Endothelial cell of umbilical vein (primary cell): ENCODE results near the gene SCAMP4. TPM values are rescaled to one million over a fixed set of nuclear protein-coding genes. Genes with fewer than 3 reads are reported as not detected.

ENCODE experiments used
- BruUV-seq: library from RNA; stranded (reverse); fragments of 400-500 nt; replicated peaks from 2 replicates; lab custom pipeline; 2021; lab: Mats Ljungman, UMichigan
- CTCF ChIA-PET: fragments of 300-600, 350-600 bp; sonication (Branson Sonifier 250); formaldehyde crosslinking; loops from one replicate; lab custom pipeline; 2021; ENCODE audit warnings: antibody characterized with exemption, inconsistent platforms; lab: Charles Lee
- POLR2A ChIA-PET: fragments of 300-600, 350-600 bp; sonication (Branson Sonifier 250); formaldehyde crosslinking; loops from one replicate; lab custom pipeline; 2021; ENCODE audit warnings: antibody characterized with exemption, inconsistent platforms; lab: Charles Lee
- DNase-seq: peaks from one replicate; pipeline ENCODE4 v3.0.0-alpha.2; 2011; ENCODE audit warnings: low read depth, low spot score
- FAIRE-seq: peaks from 2 replicates; lab custom pipeline; 2011; peaks lifted over from hg19 to GRCh38; lab: Jason Lieb, UNC
- H2AFZ ChIP-seq: 2 replicates; pipeline ENCODE4 v1.6.0; 2012; ENCODE audit warnings: low read depth, low read length, control low read depth, inconsistent platforms
- H3K27ac ChIP-seq: 2 replicates; pipeline ENCODE4 v1.5.1; 2011; ENCODE audit warnings: low read depth, mild to moderate bottlenecking, control low read depth, low read length, moderate library complexity; ENCODE audit not compliant: insufficient read depth
- H3K27me3 ChIP-seq, 2 experiments: 2 replicates each; pipeline versions ENCODE4 v1.6.0 to v1.6.1; 2011; ENCODE audit warnings: low read length in 2 of 2, mixed read lengths in 1 of 2; ENCODE audit not compliant: control insufficient read depth in 2 of 2, insufficient read depth in 2 of 2
- H3K36me3 ChIP-seq, 2 experiments: 2 replicates in 1 of 2; 3 replicates in 1 of 2; pipeline ENCODE4 v1.5.1; 2011; ENCODE audit warnings: low read length in 2 of 2, mild to moderate bottlenecking in 1 of 2, moderate library complexity in 1 of 2; ENCODE audit not compliant: control insufficient read depth in 2 of 2, insufficient read depth in 2 of 2; ENCODE audit errors: extremely low read depth in 1 of 2
- H3K4me1 ChIP-seq: 3 replicates; pipeline ENCODE4 v1.5.1; 2011; ENCODE audit warnings: mild to moderate bottlenecking, low read length; ENCODE audit not compliant: control insufficient read depth, insufficient read depth; ENCODE audit errors: extremely low read depth
- H3K4me2 ChIP-seq: 2 replicates; pipeline ENCODE4 v1.6.1; 2011; ENCODE audit warnings: low read length, control low read depth, mixed read lengths; ENCODE audit not compliant: insufficient read depth
- H3K4me3 ChIP-seq, 3 experiments: fragments of 200-600 bp in 1 of 3; sonication (generic), shearing (Covaris generic) in 1 of 3; replicated peaks in 1 of 3; 2 replicates each; pipeline ENCODE4 v1.5.1; 2011 to 2016; ENCODE audit warnings: control low read depth in 3 of 3, low read length in 3 of 3, mild to moderate bottlenecking in 2 of 3, inconsistent platforms in 1 of 3, low read depth in 1 of 3, moderate library complexity in 1 of 3; ENCODE audit not compliant: insufficient read depth in 1 of 3
- H3K79me2 ChIP-seq: 2 replicates; pipeline ENCODE4 v1.6.0; 2012; ENCODE audit warnings: low read length, inconsistent platforms; ENCODE audit not compliant: control insufficient read depth, insufficient read depth
- H3K9ac ChIP-seq: replicated peaks from 2 replicates; pipeline ENCODE3; 2011; ENCODE audit warnings: low read length, control low read depth; ENCODE audit not compliant: insufficient read depth; ENCODE audit errors: extremely low read depth
- H3K9me1 ChIP-seq: replicated peaks from 3 replicates; pipeline ENCODE4 v1.6.0; 2011; ENCODE audit warnings: mild to moderate bottlenecking, low read length; ENCODE audit not compliant: control insufficient read depth, insufficient read depth; ENCODE audit errors: extremely low read depth
- H3K9me3 ChIP-seq: replicated peaks from 2 replicates; pipeline ENCODE4 v1.5.1; 2012; ENCODE audit warnings: low read length, inconsistent platforms; ENCODE audit not compliant: control insufficient read depth, insufficient read depth
- H4K20me1 ChIP-seq: replicated peaks from 2 replicates; pipeline ENCODE3; 2011; ENCODE audit warnings: mild to moderate bottlenecking, low read length; ENCODE audit not compliant: control insufficient read depth, insufficient read depth; ENCODE audit errors: extremely low read depth
- EZH2 ChIP-seq: IDR thresholded peaks from 2 replicates; pipeline ENCODE4 v1.6.1; 2012; ENCODE audit warnings: borderline replicate concordance, low read depth, mild to moderate bottlenecking, moderate library complexity, low read length, inconsistent platforms; ENCODE audit not compliant: severe bottlenecking
- FOS ChIP-seq: IDR thresholded peaks from 2 replicates; pipeline ENCODE4 v1.6.1; 2011; ENCODE audit warnings: mild to moderate bottlenecking, low read length, moderate library complexity, borderline replicate concordance; ENCODE audit not compliant: insufficient read depth
- JUN ChIP-seq: IDR thresholded peaks from 2 replicates; pipeline ENCODE4 v1.6.1; 2011; ENCODE audit warnings: borderline replicate concordance, low read depth; ENCODE audit not compliant: insufficient read length, insufficient read depth
- MYC ChIP-seq: IDR thresholded peaks from one replicate; pipeline ENCODE4 v1.6.1; 2011; ENCODE audit warnings: mild to moderate bottlenecking, low read depth, low read length
- dilution Hi-C: fragments of 300-500 bp; cut with MboI; formaldehyde crosslinking; loops from one replicate; pipeline ENCODE4 v1.15.0; 2019; ENCODE audit warnings: low sequenced_read_pairs; ENCODE audit not compliant: extremely low pct_ligation_motif_present
- intact Hi-C: fragments of 100-400 bp; cut with micrococcal nuclease; formaldehyde crosslinking; loops from one replicate; pipeline ENCODE4 v1.10.0; 2022
- polyA plus RNA-seq, 4 experiments: library from polyadenylated mRNA; depleted of rRNA in 3 of 4; stranded (reverse) in 3 of 4; unstranded in 1 of 4; fragments of >200 nt; gene quantifications; 2 replicates each; pipeline versions ENCODE4 v1.2.1 to v1.2.3, GENCODE V29; 2011 to 2012; ENCODE audit warnings: missing spikeins in 1 of 4
- total RNA-seq: library from RNA; stranded (reverse); gene quantifications from 2 replicates; pipeline ENCODE4 v1.2.3, GENCODE V29; 2021
- TF ChIP-seq, protein P1 (sequence below), 2 donors: IDR thresholded peaks; 1 replicate in 1 of 2; 2 replicates in 1 of 2; pipeline ENCODE4 v1.5.1; 2011; ENCODE audit warnings: low read length in 2 of 2, mild to moderate bottlenecking in 2 of 2, moderate library complexity in 2 of 2, control low read depth in 1 of 2, inconsistent platforms in 1 of 2, low read depth in 1 of 2; ENCODE audit not compliant: insufficient read depth in 1 of 2; ENCODE audit errors: extremely low read depth in 1 of 2

Gene SCAMP4
- total and polyA plus RNA-seq, 2 donors (not counting 3 experiments of a cell fraction or from before 2014, with no cell fraction given), result 24.4 to 68.2 TPM

DNA sequence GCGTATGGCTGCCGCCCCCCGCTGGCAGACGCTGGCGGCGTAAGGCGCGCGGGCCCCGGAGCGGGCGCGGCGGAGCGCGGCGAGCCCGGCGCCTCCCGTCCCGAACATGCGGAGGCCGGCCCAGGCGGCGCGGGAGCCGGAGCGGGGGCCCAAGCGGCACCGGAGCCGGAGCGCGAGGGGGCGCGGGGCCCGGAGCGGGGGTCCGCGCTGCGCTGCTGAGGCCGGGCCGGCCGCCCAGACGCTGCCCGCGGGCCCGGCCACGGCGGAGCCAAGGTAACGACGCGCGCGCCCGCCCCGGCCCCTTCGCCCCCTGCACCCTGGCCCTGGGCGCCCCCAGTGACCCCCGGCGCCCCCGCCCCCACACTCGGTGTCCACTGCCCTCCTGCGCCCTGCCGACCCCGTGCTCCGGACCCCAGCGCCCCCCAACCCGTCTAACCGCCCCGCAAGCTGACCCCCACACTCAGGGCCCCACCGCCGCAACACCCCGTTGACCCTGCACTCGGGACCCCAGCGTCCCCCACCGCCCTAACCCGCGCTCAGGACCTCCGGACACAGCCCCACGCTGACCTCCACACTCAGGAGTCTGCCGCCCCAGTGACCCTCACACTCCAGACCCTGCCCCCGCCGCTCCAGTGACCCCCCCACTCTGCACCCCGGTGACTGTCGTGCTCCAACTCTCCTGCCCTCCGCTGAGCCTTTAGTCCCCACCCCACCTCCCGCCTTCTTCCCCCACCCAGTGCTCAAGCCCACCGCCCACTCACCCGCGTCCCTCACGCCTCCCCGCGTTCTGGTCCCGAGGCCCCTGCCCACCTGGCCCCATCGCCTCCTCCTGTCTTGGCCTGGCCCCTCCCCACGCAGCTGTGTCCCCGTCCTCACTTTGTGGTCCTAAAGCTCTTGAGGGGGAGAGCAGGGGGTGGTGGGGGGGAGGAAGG, 36.2 kb downstream of the SCAMP4 start, which contains the start of gene CSNK1G2:
CSNK1G2 (plus strand) TSS at position 27 of the 932 bp plus-strand sequence. CDS start 28,601 bp downstream, outside the sequence.
- no peak for DNase-seq
- no TSS peak for BruUV-seq
- Histone ChIP-seq H3K9ac (peak within 1 kb of the TSS; percentile 71), H3K4me3 (peak within 1 kb of the TSS; percentile 35 to 95 (median 49)), H3K4me1 (peaks cover 19% of the 10 kb centered on the region), H3K79me2 (peaks cover 47% of the 10 kb centered on the region), H3K36me3 (no peaks in the 10 kb centered on the region), H3K4me2 (peak within 1 kb of the TSS; percentile 57), H3K9me3 (no peaks in the 10 kb centered on the region), H3K9me1 (no peaks in the 10 kb centered on the region), H3K27me3 (no peaks in the 10 kb centered on the region), H4K20me1 (no peaks in the 10 kb centered on the region), H3K27ac (peak within 1 kb of the TSS; percentile 71), H2AFZ (peak within 1 kb of the TSS; percentile 9)
- FAIRE-seq, result no peak
- intact Hi-C loops (no loop called here), dilution Hi-C loops (no loop called here)
- ChIA-PET POLR2A (no interaction called here), CTCF (interaction anchor here (1.6 kb wide), 1 partner anchor 12 kb away, joined by 6 read pairs; no protein-coding TSS in a partner anchor)
- TF ChIP-seq JUN, result no peak
- TF ChIP-seq, protein P1, sequence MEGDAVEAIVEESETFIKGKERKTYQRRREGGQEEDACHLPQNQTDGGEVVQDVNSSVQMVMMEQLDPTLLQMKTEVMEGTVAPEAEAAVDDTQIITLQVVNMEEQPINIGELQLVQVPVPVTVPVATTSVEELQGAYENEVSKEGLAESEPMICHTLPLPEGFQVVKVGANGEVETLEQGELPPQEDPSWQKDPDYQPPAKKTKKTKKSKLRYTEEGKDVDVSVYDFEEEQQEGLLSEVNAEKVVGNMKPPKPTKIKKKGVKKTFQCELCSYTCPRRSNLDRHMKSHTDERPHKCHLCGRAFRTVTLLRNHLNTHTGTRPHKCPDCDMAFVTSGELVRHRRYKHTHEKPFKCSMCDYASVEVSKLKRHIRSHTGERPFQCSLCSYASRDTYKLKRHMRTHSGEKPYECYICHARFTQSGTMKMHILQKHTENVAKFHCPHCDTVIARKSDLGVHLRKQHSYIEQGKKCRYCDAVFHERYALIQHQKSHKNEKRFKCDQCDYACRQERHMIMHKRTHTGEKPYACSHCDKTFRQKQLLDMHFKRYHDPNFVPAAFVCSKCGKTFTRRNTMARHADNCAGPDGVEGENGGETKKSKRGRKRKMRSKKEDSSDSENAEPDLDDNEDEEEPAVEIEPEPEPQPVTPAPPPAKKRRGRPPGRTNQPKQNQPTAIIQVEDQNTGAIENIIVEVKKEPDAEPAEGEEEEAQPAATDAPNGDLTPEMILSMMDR (IDR thresholded peaks at IDR 0.05; ENCODE audit: extremely low read depth in 1 of 2, insufficient read depth in 1 of 2, low read depth in 1 of 2, low read length in 2 of 2), result no peak
- TF ChIP-seq FOS, result no peak
- no peak for TF ChIP-seq MYC
- no peak for TF ChIP-seq EZH2
